ENCODE results near the gene AATF. TPM values are rescaled to one million over a fixed set of nuclear protein-coding genes. Genes with fewer than 3 reads are reported as not detected.

Gene AATF
- total RNA-seq, 4 donors from 2014 or later, result 16.5 to 54.2 (median 26.9) TPM

DNA sequence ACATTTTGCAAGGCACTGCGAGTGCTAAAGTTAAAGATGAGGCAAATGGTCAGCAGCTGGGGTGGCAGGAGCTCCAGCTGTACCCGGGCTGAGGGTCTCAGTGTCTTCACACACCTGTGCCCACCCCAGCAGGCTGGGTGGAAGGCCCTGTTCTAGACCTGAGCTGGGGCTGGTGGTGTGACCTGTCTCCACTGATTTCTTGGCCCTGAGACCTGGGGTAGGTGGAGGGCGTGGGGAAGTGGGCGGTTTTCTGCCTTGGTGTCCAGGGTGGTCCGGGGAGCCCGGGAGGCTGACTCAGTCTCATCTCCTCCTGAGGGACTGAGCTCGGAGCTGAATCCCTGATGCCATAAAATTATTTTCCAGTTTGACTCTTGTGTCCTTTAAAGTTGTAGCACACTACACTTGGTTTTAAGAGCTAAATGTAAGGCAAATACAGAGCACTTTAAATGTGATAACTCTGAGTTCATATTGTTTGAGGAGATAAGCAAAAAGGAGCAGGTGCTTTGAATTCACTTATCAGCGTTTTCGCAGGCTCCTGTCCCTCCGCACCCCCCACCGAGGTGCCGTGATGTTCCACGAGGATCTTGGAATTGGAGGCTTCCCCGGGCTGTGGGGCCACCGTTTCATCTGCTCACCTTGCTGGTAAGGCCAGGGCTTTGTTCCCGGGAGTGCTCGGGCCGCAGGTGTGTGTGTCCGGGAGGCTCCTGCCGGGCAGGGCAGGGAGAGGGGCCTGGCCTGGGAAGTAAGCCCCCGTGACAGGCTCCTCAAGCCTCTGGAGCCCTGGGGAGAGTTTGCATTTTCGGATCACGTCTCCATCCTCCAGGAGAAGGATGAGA lies 117.0 kb downstream of the AATF start:
- Histone ChIP-seq H3K27ac (no peak overlapping the region), H3K4me3 (no peak overlapping the region), H3K36me3 (no peaks in the 10 kb centered on the region), H3K27me3 (peaks cover 5% of the 10 kb centered on the region), H3K9me3 (no peaks in the 10 kb centered on the region), H3K4me1 (peaks cover 0 to 21% (median 12%) of the 10 kb centered on the region in 4 donors)
- DNase-seq, result no peak
- TF ChIP-seq CTCF (IDR thresholded peaks at IDR 0.05), result no peak
- TF ChIP-seq POLR2AphosphoS5 (IDR thresholded peaks at IDR 0.05), result no peak
- no peak for TF ChIP-seq EP300 (IDR thresholded peaks at IDR 0.05; ENCODE audit: low read depth)
- no peak for TF ChIP-seq POLR2A (IDR thresholded peaks at IDR 0.05)
- WGBS, 2 donors (ENCODE audit: low coverage in 1 of 2), result 49 to 53% methylated on average over 3 to 23 of the region's 23 CpGs
- intact Hi-C loops (cut with DNase I; ENCODE audit: low total_unique reads) (no loop called here), in situ Hi-C loops (cut with MboI; ENCODE audit: low pct_ligation_motif_present in 1 of 4, low pct_unique_long_range_greater_than_20kb in 1 of 4, low sequenced_read_pairs in 3 of 4) (loop anchor here in 1 of 4 donors (25.0 kb wide), 1 partner anchor 97 kb away; no protein-coding TSS in a partner anchor)

GRCh38 chr17:37066322-37067255 lies 117.8 kb downstream of the AATF start:
- in situ Hi-C loops (cut with MboI; ENCODE audit: low pct_ligation_motif_present in 1 of 4, low pct_unique_long_range_greater_than_20kb in 1 of 4, low sequenced_read_pairs in 3 of 4) (loop anchor here in 1 of 4 donors (25.0 kb wide), 1 partner anchor 96 kb away; no protein-coding TSS in a partner anchor), intact Hi-C loops (cut with DNase I; ENCODE audit: low total_unique reads) (no loop called here)
- Histone ChIP-seq H3K36me3 (no peaks in the 10 kb centered on the region), H3K9me3 (no peaks in the 10 kb centered on the region), H3K4me3 (no peak overlapping the region), H3K27me3 (peaks cover 5% of the 10 kb centered on the region), H3K4me1 (peaks cover 0 to 21% (median 12%) of the 10 kb centered on the region in 4 donors), H3K27ac (no peak overlapping the region)
- DNase-seq, result no peak
- no peak for TF ChIP-seq EP300 (IDR thresholded peaks at IDR 0.05; ENCODE audit: low read depth)
- no peak for TF ChIP-seq CTCF (IDR thresholded peaks at IDR 0.05)
- TF ChIP-seq POLR2AphosphoS5 (IDR thresholded peaks at IDR 0.05), result no peak
- TF ChIP-seq POLR2A (IDR thresholded peaks at IDR 0.05), result no peak
- WGBS, 2 donors (ENCODE audit: low coverage in 1 of 2), result 59 to 71% methylated on average over 8 to 25 of the region's 25 CpGs

DNA sequence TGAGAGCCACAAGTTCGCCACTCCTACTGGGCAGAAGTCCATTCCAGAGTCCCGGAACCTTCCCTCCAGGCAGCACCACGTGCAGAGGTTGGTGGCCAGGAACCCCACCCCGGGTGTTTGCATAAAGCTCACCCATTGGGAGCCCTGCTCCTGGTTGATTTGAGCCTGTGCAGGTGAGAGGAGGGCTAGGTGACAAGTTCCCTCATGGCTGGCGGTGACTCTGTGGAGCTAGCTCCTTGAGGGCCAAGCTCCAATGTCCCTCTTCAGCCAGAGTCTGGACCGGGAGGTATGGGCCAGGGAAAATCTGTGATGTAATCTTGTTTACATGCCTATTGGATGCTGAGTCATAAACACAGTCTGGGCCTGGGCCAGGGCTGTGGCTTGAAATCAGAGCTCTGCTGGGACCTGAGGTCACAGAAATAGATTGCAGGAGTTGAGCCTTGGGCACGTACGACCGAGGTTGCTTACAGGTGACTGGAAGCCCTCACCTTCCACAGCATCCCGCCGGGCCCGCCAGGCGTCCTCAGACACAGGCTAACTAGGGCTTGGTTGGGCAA lies 118.9 kb downstream of the AATF start:
- no peak for TF ChIP-seq CTCF (IDR thresholded peaks at IDR 0.05)
- TF ChIP-seq POLR2AphosphoS5 (IDR thresholded peaks at IDR 0.05), result peak in 1 of 3 donors; percentile 22
- WGBS, 2 donors (ENCODE audit: low coverage in 1 of 2), result 50% methylated on average over 13 of the region's 13 CpGs; no CpG with 5 or more reads in 1 of the 2 donors

More for the DNA sequence above, 118.9 kb downstream of the AATF start:
- H3K27me3 ChIP-seq, result peaks cover 5% of the 10 kb centered on the region
- H3K27ac ChIP-seq, result peak overlapping the region in 2 of 4 donors; percentile 12 to 19
- peak; percentile 71 for DNase-seq
- H3K4me1 ChIP-seq, result peaks cover 0 to 21% (median 12%) of the 10 kb centered on the region in 4 donors
- no peak overlapping the region for H3K4me3 ChIP-seq
- H3K36me3 ChIP-seq, result no peaks in the 10 kb centered on the region
- no peaks in the 10 kb centered on the region for H3K9me3 ChIP-seq
- intact Hi-C loops (cut with DNase I; ENCODE audit: low total_unique reads), result no loop called here
- in situ Hi-C loops (cut with MboI; ENCODE audit: low pct_ligation_motif_present in 1 of 4, low pct_unique_long_range_greater_than_20kb in 1 of 4, low sequenced_read_pairs in 3 of 4), result loop anchor here in 1 of 4 donors (25.0 kb wide), 1 partner anchor 95 kb away; no protein-coding TSS in a partner anchor

All from transverse colon (tissue), 4 donors.